H54 (cell line): ENCODE data around the gene ERCC6.

ENCODE experiments used
- DNase-seq: peaks from one replicate; pipeline ENCODE4 v3.0.0; 2011; ENCODE audit warnings: low spot score, mixed read lengths; ENCODE audit not compliant: insufficient read length
- FAIRE-seq: peaks from 3 replicates; lab custom pipeline; 2011; peaks lifted over from hg19 to GRCh38; lab: Jason Lieb, UNC
- POLR2A ChIP-seq: IDR thresholded peaks from 2 replicates; pipeline ENCODE4 v1.6.1; 2011; ENCODE audit warnings: low read depth, mild to moderate bottlenecking, low read length

ERCC6 gene

DNA sequence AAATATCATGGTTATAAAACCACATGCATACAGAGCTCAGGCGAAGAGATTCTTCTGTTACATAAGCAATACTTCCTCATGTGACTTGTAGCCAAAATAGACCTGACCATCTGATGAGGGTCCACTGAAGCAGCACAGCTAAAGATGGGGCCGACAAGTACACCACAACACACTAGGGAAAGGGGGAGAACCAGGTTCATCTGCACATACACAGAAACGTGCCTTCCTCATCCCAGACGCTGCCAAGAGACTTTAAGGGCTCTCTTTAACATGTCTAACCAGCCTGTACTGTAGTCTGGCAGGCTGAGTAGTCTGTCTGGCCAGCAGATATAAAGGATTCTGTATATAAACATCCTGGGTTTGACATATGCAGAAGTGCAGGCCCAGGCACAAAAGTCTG lies 30.3 kb downstream of the ERCC6 start:
- TF ChIP-seq POLR2A = no peak
- no peak for DNase-seq
- FAIRE-seq = no peak

DNA sequence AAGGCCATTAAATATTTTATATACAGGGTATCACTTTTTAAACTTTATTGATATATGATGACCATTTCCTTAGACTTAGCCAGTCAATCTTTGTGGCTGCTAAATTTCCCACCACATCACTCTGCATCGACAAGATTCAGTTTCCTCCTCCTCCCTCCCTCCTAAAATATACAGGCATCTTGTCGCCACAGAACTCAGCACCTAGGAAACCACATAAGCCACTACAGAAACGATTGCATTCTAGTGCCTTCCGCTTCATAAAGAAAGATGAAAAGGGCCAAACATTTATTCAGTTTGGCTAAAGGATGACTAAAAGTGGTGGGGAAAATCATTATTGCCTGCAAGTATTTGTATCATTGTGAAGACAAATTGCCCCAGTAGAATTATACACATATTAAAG lies 30.7 kb downstream of the ERCC6 start:
- no peak for TF ChIP-seq POLR2A
- no peak for DNase-seq
- no peak for FAIRE-seq

DNA sequence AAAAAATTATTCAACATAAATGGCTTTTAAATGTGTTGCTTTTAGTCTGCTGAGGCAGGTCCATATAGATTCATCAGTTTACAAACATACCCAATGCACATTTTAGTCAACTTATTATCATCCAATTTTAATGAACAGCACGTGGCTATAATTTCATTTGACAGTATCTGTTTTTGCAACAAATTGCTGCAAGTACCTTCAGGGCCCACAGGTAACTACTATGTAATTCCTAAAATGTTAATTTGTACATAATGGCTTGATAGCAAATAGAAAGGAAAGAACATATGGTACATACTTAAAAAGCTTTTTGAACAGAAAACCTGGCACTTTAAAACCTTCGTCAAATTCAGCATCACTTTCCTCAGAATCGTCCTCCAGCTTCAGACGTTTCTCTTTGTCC lies 33.3 kb downstream of the ERCC6 start:
- TF ChIP-seq POLR2A = no peak
- DNase-seq = no peak
- FAIRE-seq = no peak

DNA sequence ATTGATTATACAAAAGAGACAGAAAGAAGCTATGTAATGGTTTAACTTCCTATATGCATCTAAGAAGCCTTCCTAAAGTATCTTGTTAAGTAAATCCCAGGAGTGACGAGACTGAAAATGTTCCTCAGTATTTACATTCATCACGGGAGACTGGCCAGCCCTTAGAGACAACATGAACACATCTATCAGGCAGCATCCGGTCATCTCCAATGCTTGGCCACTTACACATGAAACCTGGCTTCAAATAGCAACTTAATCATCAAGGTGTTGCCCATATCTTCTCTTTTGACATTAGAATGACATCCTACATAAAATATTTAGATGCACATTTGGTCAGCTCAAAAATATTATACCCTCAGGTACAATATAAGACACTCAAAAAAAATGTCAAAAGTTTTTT lies 33.8 kb downstream of the ERCC6 start:
- FAIRE-seq (no peak), DNase-seq (no peak)
- TF ChIP-seq POLR2A = no peak

DNA sequence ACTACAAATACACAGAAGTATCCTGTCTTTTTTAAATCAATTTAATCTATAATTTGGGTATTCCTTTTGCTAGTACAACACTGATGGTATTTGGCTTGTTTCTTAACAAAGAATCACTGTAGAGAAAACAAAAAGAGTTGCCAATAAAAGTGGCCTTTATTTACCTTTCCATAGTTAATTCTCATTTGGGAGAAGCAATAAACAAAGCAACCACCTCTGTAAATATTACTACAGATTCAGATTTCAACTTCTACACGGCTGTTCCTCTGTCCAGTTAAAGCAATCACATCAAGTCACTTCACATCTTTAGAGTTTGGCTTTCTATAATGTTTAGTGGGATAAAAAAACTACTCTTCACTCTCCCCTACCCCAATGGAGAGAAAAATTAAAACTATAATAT lies 34.4 kb downstream of the ERCC6 start:
- no peak for DNase-seq
- FAIRE-seq = no peak
- no peak for TF ChIP-seq POLR2A

DNA sequence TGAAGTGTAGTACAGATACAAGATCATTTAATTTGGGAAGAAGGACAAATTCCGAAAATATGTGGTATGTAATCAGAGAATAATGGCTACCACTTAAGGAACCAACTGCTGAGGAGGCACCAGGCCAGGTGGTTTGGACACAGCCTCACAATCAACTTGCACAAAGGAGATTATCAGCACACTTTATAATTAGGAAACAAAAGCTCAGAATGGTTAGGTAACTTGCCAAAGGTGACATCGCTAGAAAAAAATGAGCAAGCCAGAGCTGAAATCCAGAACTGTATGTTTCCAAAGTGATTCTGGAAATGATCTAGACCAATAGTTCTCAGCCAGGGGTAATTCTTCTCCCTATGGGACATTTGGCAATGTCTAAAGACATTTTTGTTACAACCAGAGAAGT lies 36.6 kb downstream of the ERCC6 start:
- no peak for DNase-seq
- TF ChIP-seq POLR2A = no peak
- FAIRE-seq = no peak

DNA sequence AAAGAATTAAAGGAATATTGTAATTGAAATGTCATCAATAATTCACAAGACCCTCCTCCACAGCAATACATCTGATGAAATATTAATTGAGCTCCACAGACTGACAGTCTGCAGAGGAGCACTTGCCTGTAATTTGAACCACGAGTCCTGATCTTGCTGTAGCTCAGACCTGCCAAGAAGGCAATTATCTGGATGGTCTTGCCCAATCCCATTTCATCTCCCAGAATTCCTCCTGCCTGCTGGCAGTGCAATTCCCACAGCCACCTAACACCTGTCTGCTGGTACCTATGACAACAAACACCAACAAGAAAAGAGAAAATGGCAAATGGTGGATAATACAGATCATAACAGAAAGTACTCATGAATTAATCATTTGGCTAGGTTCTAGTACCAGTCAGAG lies 38.5 kb downstream of the ERCC6 start:
- DNase-seq (no peak), FAIRE-seq (no peak)
- TF ChIP-seq POLR2A = no peak

DNA sequence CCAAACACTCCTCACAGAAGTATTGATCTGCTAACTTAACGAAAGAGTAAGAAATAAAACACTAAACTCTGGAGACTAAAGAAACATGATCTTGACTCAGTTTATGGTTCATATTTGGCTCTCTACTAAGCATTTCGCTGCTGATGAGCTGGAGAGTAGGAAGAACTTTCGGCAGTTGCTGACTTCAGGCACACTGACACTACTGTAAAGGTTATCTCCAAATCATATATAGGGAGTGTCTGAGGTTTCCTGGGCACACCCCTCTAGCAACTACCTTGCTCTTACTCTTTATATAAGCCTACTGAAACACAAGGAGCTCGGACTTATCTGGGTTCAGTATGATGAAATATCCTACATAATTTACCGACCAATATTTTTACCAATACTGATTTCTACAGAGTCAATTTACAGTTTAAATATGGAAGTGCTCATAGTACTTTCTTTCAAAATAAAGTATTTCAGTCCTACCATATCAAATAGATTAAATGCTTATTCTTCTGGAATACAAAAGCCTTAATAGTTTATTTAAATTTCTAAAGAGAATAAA lies 39.5 kb downstream of the ERCC6 start:
- TF ChIP-seq POLR2A = no peak
- no peak for FAIRE-seq
- DNase-seq = no peak

DNA sequence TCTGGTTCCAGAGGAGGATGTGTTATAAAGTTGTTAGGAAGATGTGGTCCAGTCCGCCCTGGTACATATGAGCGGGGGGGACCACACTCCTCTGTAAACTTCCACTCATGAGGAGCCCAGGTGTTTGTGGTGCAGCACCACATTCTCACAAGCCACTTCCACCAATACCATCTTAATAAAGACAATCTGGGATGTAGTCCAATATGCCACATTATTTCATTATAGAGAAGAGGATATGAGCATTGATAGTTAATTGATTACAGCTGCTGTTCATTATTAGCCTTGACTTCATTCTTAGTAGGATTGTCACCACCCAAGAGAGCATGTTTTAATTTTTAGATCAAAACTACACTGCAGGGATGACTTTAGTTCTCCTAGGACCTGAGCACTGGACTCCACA lies 40.5 kb downstream of the ERCC6 start:
- no peak for DNase-seq
- no peak for FAIRE-seq
- TF ChIP-seq POLR2A = no peak

DNA sequence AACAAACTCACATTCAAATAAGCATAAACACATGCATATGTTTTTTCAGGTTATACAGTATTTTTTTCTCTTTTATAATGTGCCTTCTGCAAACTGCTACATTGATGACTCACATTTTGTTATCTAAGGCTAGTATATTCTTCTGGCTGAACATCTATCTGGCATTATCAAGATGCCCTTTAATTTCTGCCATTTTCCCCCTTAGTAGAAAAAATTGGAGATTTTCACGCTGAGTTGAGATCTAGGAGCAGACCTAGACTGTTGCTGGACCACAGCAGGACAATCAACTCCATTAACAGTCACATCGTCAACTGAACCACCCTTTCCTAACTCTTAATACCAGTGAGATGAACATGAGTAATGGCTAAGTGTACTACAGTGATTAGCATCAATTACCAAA lies 41.6 kb downstream of the ERCC6 start:
- DNase-seq (no peak), FAIRE-seq (no peak)
- no peak for TF ChIP-seq POLR2A

DNA sequence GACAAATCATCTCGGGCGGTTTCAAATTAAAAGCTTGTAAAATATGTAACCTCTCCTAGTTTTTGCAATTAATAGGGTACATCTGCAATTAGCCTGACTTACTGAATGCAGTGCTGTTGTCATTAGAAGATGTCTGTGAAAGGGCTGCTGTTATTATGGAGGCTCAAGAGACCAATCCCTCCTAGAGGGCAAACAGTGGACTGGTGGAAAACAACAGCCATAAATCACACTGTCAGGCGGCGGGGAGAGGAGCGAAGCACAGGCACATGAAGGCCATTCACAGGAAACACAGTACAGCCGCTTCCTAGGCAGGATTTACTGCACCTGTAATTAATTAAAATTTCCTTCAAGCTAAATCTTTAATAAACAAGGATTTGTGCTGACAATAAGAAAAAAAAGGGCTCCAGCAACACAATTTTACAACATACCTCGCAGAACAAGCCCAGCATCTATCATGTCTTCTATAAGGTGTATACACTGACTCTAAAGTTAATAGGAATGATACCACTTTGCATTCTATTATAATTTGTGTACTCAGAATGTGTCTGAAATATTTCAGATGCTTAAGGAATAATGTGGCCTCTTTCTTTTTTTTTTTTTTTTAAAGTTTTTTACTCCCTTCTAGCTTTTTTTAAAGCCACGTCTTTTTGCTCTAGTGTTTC lies 50.7 kb downstream of the ERCC6 start:
- no peak for TF ChIP-seq POLR2A
- no peak for FAIRE-seq
- no peak for DNase-seq

DNA sequence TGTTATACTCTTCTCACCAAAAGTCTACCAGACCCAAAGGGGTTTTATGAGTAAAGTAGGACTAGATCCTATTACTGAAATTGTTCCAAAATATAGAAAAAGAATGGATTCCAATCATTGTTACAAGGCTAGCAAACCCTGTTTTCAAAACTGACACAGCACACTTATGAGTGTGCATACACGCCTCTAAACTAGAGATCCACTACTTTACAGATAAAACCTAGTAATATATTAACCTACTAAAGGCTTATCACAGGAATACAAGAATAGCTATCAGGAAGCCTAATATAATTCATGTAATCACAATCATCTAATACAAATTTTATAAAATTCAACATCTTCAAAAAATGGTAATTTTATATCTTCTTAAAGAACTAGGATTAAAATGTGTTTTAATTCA lies 52.2 kb downstream of the ERCC6 start:
- DNase-seq (no peak), FAIRE-seq (no peak)
- TF ChIP-seq POLR2A = no peak

DNA sequence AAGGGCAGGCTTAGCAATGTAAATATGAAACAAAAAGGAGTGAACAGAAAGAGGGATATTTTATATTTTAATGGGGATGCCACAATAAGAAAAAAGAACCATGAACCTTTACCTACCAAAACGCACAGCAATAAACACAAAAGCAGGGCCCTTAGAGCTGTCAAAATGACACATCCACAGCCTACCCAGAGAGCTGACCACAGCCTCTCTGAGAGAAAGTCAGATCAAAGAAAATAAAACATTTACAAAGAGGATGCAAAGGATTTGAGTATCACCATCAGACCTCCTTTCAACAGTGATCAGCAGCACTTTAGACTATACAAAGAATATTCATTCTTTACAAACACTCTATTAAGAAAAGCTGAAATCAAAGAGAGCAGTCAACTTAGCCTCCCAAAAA lies 52.9 kb downstream of the ERCC6 start:
- no peak for TF ChIP-seq POLR2A
- DNase-seq (no peak), FAIRE-seq (no peak)

DNA sequence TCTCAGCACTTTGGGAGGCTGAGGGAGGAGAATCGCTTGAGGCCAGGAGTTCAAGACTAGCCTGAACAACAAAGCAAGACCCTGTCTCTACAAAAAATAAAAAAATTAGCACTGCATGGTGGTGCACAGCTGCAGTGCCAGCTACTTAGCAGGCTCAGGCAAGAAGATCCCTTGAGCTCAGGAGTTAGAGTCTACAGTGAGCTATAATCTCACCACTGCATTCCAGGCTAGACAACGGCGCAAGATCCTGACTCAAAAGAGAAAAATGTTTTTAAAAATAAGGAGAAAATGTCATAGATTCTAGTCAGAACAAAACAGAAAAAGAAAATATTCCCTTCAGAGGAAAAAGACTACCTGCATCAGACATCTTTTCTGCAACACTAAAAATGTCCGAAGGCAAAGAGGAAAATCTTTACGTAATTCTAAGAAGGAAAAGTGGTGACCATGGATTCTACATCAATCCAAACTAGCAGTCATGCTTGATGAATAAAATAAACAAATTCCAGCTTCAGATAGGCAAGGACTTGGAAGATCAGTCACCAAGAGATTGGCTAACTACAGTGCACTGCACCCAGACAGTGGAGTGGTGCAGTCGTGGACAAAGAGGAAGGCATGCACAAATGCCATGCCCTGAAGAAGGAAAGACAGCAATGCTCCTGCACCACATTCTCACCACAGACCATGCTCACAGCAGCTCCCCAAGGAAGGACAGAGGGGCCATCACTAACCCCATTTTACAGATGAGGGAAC lies 54.3 kb downstream of the ERCC6 start:
- FAIRE-seq (no peak), DNase-seq (no peak)
- TF ChIP-seq POLR2A = no peak

DNA sequence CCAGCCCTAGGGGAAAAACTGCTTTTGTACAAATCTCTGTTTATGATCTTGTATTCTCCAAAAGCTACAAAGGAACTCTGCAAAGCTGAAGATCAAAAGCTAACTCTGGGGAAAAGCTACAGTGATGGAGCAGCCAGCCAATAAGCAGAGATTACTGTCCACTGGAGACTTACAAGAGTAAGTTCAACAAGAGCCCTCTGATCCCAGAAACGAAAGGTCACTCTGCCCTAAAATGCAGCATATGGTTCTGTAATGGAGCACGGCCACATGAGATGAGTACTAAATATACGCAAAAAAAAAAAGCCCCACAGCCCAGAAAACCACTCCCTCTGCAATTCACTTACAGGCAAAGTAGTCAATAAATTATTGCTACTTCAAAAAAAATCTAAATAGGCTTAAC lies 60.1 kb downstream of the ERCC6 start:
- no peak for TF ChIP-seq POLR2A
- no peak for DNase-seq
- no peak for FAIRE-seq
